Stimulated activated CD4-positive, alpha-beta T cell treated with anti-CD3 and anti-CD28 coated beads, Interleukin-15, amount 100 ng/mL, for 24 hours (primary cell): ENCODE results near the gene OR6C2.
"Not testable (repeated sequence)": the region's sequence is repeated elsewhere in the genome, so short reads cannot be mapped to it uniquely, and the experiment has no call there.

Experiments
- DNase-seq: peaks from one replicate; pipeline ENCODE4 v3.0.0-alpha.2; 2020

Gene OR6C2

GRCh38 chr12:55479136-55479535, 35.3 kb downstream of the OR6C2 start:
- DNase-seq: not testable (repeated sequence)

DNA sequence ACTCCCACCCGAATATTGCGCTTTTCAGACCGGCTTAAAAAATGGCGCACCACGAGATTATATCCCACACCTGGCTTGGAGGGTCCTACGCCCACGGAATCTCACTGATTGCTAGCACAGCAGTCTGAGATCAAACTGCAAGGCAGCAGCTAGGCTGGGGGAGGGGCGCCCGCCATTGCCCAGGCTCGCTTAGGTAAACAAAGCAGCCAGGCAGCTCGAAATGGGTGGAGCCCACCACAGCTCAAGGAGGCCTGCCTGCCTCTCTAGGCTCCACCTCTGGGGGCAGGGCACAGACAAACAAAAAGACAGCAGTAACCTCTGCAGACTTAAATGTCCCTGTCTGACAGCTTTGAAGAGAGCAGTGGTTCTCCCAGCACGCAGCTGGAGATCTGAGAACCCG, 40.4 kb downstream of the OR6C2 start:
- not testable (repeated sequence) for DNase-seq

- no peak for DNase-seq
Measured at GRCh38 chr12:55492078-55492477, 48.2 kb downstream of the OR6C2 start, which contains the start of gene OR6C68. Gene OR6C68 (plus strand): TSS chr12:55492378. CDS start chr12:55492378, 0 bp downstream.

GRCh38 chr12:55495490-55495889, 51.6 kb downstream of the OR6C2 start:
- no peak for DNase-seq

DNA sequence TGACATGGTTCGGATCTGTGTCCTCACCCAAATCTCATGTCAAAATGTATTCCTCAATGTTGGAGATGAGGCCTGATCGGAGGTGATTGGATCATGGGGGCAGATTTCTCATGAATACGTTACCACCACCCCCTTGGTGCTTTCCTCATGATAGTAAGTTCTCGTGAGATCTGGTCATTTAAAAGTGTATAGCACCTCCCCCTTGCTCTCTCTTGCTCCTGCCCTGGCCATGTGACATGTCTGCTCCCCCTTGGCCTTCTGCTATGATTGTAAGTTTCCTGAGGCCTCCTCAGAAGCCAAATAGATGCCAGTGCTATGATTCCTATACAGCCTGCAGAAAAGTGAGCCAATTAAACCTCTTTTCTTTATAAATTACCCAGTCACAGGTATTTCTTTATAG, 55.4 kb downstream of the OR6C2 start:
- no peak for DNase-seq

DNA sequence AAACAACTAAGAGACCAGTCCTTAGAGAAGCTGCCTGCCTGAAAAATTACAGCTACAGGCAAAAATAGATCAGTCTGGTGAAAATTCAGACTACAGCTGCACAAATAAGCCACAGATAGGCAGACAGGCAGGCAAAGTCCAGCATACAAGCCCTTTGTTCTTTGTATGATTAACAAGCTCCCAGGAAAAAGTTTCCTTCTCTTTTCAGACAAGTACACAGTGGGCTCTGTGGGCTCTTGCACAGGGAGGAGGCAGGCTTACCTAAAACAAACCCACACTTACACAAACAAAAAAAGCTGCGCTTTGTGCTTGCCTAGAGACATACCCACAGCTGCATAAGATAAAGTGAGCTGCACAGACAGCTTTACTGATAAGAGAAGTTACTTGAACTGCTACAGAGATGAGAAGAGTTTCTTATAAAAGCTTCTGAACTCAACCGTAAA, 56.0 kb downstream of the OR6C2 start:
- DNase-seq: no peak

DNA sequence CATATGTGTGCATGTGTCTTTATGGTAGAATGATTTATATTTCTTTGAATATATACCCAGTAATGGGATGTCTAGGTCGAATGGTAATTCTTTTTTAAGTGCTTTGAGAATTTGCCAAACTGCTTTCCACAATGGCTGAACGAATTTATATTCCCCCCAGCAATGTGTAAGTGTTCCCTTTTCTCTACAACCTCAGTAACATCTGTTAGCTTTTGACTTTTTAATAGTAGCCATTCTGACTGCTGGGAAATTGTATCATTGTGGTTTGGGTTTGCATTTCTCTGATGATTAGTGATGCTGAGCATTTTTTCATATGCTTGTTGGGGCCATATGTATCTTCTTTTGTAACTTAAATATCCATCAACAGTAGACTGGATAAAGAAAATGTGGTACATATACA, 57.7 kb downstream of the OR6C2 start:
- DNase-seq: no peak
